Mesendoderm (in vitro differentiated cells): Measurements from ENCODE around the gene MTMR2.
"Not testable (repeated sequence)": the region's sequence is repeated elsewhere in the genome, so short reads cannot be mapped to it uniquely, and the experiment has no call there.

Experiments
- DNase-seq: peaks from one replicate; pipeline ENCODE4 v3.0.0; 2013
- H2AK5ac ChIP-seq: 2 replicates; pipeline ENCODE4 v1.6.1; 2013; ENCODE audit warnings: low read length, inconsistent platforms
- H2BK120ac ChIP-seq: 2 replicates; pipeline ENCODE4 v1.6.1; 2013; ENCODE audit warnings: low read depth, mild to moderate bottlenecking, low read length, moderate library complexity, mixed read lengths
- H2BK15ac ChIP-seq: replicated peaks from 2 replicates; pipeline ENCODE4 v1.6.1; 2013; ENCODE audit warnings: low read depth, mild to moderate bottlenecking, moderate library complexity
- H2BK5ac ChIP-seq: 2 replicates; pipeline ENCODE4 v1.6.1; 2013; ENCODE audit warnings: low read length, inconsistent platforms
- H3K18ac ChIP-seq: 2 replicates; pipeline ENCODE4 v1.6.1; 2013; ENCODE audit warnings: mild to moderate bottlenecking, low read length, mixed read lengths
- H3K23ac ChIP-seq: one replicate; pipeline ENCODE4 v1.6.1; 2013; ENCODE audit warnings: low read length
- H3K27ac ChIP-seq: 2 replicates; pipeline ENCODE4 v1.5.1; 2013; ENCODE audit warnings: low read depth, mild to moderate bottlenecking, inconsistent platforms, low read length, moderate library complexity
- H3K27me3 ChIP-seq: 2 replicates; pipeline ENCODE4 v1.6.1; 2013; ENCODE audit warnings: low read length, control low read depth, mild to moderate bottlenecking, inconsistent platforms; ENCODE audit not compliant: insufficient read depth, poor library complexity
- H3K36me3 ChIP-seq: 2 replicates; pipeline ENCODE4 v1.6.1; 2013; ENCODE audit warnings: low read length, inconsistent platforms; ENCODE audit not compliant: control insufficient read depth, insufficient read depth
- H3K4ac ChIP-seq: one replicate; pipeline ENCODE4 v1.6.1; 2013; ENCODE audit warnings: low read depth, mild to moderate bottlenecking, low read length, moderate library complexity
- H3K4me1 ChIP-seq: 2 replicates; pipeline ENCODE4 v1.6.1; 2013; ENCODE audit warnings: low read depth, low read length, inconsistent platforms; ENCODE audit not compliant: control insufficient read depth
- H3K4me2 ChIP-seq: 2 replicates; pipeline ENCODE4 v1.6.1; 2013; ENCODE audit warnings: low read length
- H3K4me3 ChIP-seq: 2 replicates; pipeline ENCODE4 v1.5.1; 2013; ENCODE audit warnings: mild to moderate bottlenecking, low read length
- H3K56ac ChIP-seq: one replicate; pipeline ENCODE4 v1.6.1; 2013; ENCODE audit warnings: low read length
- H3K79me1 ChIP-seq: 2 replicates; pipeline ENCODE4 v1.6.1; 2013; ENCODE audit warnings: low read length, inconsistent platforms
- H3K79me2 ChIP-seq: 2 replicates; pipeline ENCODE4 v1.6.1; 2013; ENCODE audit warnings: mild to moderate bottlenecking, low read length; ENCODE audit not compliant: control insufficient read depth, insufficient read depth
- H3K9ac ChIP-seq: 2 replicates; pipeline ENCODE4 v1.6.1; 2013; ENCODE audit warnings: low read length, inconsistent platforms
- H4K5ac ChIP-seq: one replicate; pipeline ENCODE4 v1.6.1; 2013; ENCODE audit warnings: low read length
- H4K8ac ChIP-seq: one replicate; pipeline ENCODE4 v1.6.1; 2013; ENCODE audit warnings: low read depth, mild to moderate bottlenecking, control low read depth, low read length, moderate library complexity
- WGBS: extraction: QIAGEN DNeasy Blood & Tissue Kit; methylation state at CpG from one replicate; pipeline ENCODE4 v1.1.7; 2013; ENCODE audit warnings: low lambda C conversion rate, missing lambda C conversion rate; ENCODE audit not compliant: insufficient coverage; ENCODE audit errors: extremely low coverage; 5-methylcytosine and 5-hydroxymethylcytosine counted together

The MTMR2 gene

DNA sequence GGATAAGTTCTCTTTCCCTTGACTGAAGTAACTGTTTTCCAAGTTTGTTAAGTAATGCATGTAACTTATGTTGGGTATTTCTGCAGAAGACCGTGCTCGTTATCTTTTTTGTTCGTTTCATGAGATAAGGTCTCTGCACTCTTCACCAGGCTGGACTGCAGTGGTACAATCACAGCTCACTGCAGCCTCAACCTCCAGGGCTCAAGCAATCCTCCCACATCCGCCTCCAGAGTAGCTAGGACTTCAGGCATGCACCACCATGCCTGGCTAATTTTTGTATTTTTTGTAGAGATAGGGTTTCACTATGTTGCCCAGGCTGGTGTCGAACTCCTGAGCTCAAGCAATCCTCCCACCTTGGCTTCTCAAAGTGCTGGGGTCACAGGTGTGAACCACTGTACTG is 69.5 kb downstream of the MTMR2 start:
- H3K27me3 ChIP-seq, H3K4ac ChIP-seq, H4K8ac ChIP-seq, H3K79me1 ChIP-seq, H3K9ac ChIP-seq, H3K4me1 ChIP-seq, H3K79me2 ChIP-seq, H2BK5ac ChIP-seq, H3K18ac ChIP-seq, H2BK15ac ChIP-seq, H3K56ac ChIP-seq, H2AK5ac ChIP-seq, H4K5ac ChIP-seq, H3K27ac ChIP-seq, H2BK120ac ChIP-seq, H3K4me3 ChIP-seq, DNase-seq, H3K4me2 ChIP-seq, H3K23ac ChIP-seq, H3K36me3 ChIP-seq: not testable (repeated sequence)
- no CpG with 5 or more reads among the region's 5 CpGs for WGBS

DNA sequence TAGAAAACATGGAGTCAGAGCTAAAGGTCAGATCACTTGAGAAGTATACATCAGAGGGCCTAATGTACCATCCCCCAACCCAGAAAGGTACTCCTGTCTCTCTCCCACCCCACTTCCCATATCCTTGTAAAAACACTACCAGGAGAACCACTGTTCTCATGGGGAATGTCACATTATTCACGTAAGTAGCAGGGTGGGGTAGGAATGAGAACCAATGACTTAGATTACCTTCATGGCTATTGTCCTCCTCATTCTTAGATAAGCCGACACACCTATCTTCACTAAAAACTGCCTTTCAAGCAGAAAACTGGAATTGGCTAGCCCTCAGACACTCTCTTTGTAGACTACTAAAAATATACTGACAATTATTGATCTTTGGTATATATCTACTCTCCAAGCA is 70.0 kb downstream of the MTMR2 start:
- H3K79me1 ChIP-seq = no peaks in the 10 kb centered on the region
- H3K79me2 ChIP-seq = no peaks in the 10 kb centered on the region
- H3K9ac ChIP-seq = no peak overlapping the region
- no peak overlapping the region for H3K4ac ChIP-seq
- H2BK5ac ChIP-seq = no peak overlapping the region
- no peak overlapping the region for H3K56ac ChIP-seq
- no peak overlapping the region for H2AK5ac ChIP-seq
- H4K8ac ChIP-seq = no peak overlapping the region
- H3K18ac ChIP-seq = no peak overlapping the region
- no peak overlapping the region for H3K4me2 ChIP-seq
- H3K4me3 ChIP-seq = no peak overlapping the region
- no peaks in the 10 kb centered on the region for H3K27me3 ChIP-seq
- no peaks in the 10 kb centered on the region for H3K4me1 ChIP-seq
- no peak for DNase-seq
- H3K27ac ChIP-seq = no peak overlapping the region
- no peak overlapping the region for H4K5ac ChIP-seq
- no peaks in the 10 kb centered on the region for H3K36me3 ChIP-seq
- no CpG with 5 or more reads among the region's 2 CpGs for WGBS
- no peak overlapping the region for H2BK120ac ChIP-seq
- no peak overlapping the region for H3K23ac ChIP-seq
- H2BK15ac ChIP-seq = no peak overlapping the region

DNA sequence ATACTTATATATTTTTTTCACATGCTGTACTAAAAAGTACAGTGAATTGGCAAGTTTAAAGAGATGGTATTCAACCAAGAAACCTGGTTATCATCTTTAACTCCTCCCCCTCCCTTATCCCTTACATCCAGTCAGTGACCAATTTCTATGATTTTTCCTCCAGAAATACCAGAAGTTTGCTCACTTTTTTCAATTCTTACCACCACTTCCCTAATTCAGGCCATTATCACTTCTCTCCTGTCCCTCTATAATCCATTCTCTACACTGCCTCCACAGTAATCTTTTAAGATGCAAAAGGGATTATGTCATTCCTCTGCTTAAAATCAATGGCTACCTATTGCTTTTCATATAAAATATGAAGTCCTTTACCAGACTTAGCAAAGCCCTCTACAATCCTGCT is 70.8 kb downstream of the MTMR2 start:
- Histone ChIP-seq H2BK120ac (no peak overlapping the region), H3K4me2 (no peak overlapping the region), H2AK5ac (no peak overlapping the region), H3K9ac (no peak overlapping the region), H4K5ac (no peak overlapping the region), H3K79me2 (no peaks in the 10 kb centered on the region), H3K79me1 (no peaks in the 10 kb centered on the region), H3K23ac (no peak overlapping the region), H2BK5ac (no peak overlapping the region), H3K56ac (no peak overlapping the region), H4K8ac (no peak overlapping the region), H3K27me3 (no peaks in the 10 kb centered on the region), H3K4ac (no peak overlapping the region), H2BK15ac (no peak overlapping the region), H3K36me3 (no peaks in the 10 kb centered on the region), H3K4me3 (no peak overlapping the region), H3K27ac (no peak overlapping the region), H3K4me1 (no peaks in the 10 kb centered on the region), H3K18ac (no peak overlapping the region)
- no peak for DNase-seq

DNA sequence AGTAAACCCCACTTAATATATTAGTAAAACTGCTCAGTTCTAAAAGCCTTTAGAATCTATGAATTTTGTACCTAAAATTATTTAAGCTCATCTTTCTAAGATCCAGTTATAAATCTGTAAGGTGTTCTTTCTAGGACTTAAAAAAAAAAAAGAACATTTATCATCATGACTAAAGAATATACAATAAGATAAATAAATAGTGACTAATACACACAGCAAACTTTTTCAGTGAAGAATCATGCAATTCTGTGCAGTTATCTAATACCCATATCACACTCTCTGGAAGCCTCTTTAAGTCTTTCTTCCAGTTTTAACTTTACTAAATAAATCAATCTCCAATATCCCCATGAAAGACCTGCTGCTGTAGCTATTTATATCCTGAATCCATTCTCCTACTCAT is 73.8 kb downstream of the MTMR2 start:
- Histone ChIP-seq H2BK5ac (no peak overlapping the region), H2AK5ac (no peak overlapping the region), H4K8ac (no peak overlapping the region)

DNA sequence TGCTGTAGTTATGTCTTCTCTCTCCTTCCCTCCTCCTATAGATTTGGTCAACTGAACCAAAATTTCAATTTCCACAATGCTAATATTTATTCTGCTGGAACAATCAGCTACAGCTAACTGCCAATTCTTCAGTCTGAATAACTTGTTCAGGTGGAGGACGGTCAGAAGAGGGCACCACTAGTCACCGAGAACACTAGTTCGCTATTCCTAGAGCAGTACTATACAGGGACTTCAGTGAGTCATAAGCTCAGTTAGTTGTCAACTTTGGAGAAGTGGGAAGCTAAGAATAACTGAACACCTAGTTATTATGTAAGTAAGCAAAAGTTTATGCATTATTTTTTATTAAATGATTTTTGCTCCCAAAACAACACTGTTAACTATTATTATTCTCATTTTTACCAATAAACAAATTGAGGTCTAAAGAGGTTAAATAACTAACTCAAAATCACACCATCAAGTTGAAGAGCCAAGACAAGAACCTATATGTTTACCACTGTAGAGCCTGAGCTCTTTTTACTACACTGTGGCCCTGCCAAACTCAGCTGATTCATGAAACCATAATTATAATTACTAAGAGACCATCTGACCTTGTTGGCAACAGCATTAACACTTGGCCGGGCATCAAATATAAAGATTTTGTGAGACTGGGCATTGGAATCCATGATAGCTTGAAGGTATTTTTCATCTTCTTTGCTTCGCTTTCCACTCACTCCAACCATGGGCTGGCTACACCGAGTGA is 74.7 kb downstream of the MTMR2 start:
- no peak overlapping the region for H3K18ac ChIP-seq
- no peak overlapping the region for H3K9ac ChIP-seq
- no peak overlapping the region for H3K4me3 ChIP-seq
- no peak overlapping the region for H2BK120ac ChIP-seq
- H4K8ac ChIP-seq = no peak overlapping the region
- H4K5ac ChIP-seq = no peak overlapping the region
- no peak overlapping the region for H3K56ac ChIP-seq
- no peaks in the 10 kb centered on the region for H3K4me1 ChIP-seq
- H3K4ac ChIP-seq = no peak overlapping the region
- H3K4me2 ChIP-seq = no peak overlapping the region
- no peak overlapping the region for H3K23ac ChIP-seq
- H2BK15ac ChIP-seq = no peak overlapping the region
- H3K36me3 ChIP-seq = no peaks in the 10 kb centered on the region
- no peaks in the 10 kb centered on the region for H3K79me1 ChIP-seq
- peak; percentile 65 for DNase-seq
- WGBS = no CpG with 5 or more reads among the region's 6 CpGs
- no peaks in the 10 kb centered on the region for H3K79me2 ChIP-seq
- H2AK5ac ChIP-seq = no peak overlapping the region
- H3K27me3 ChIP-seq = no peaks in the 10 kb centered on the region
- H3K27ac ChIP-seq = no peak overlapping the region
- H2BK5ac ChIP-seq = no peak overlapping the region

More for the DNA sequence above, 73.8 kb downstream of the MTMR2 start:
- no peak overlapping the region for H2BK15ac ChIP-seq
- no peak overlapping the region for H2BK120ac ChIP-seq
- H3K56ac ChIP-seq = no peak overlapping the region
- H3K4me1 ChIP-seq = no peaks in the 10 kb centered on the region
- H3K23ac ChIP-seq = no peak overlapping the region
- H3K18ac ChIP-seq = no peak overlapping the region
- no peaks in the 10 kb centered on the region for H3K36me3 ChIP-seq
- H3K4ac ChIP-seq = no peak overlapping the region
- H3K4me2 ChIP-seq = no peak overlapping the region
- no peak overlapping the region for H3K9ac ChIP-seq
- H3K27ac ChIP-seq = no peak overlapping the region
- no peaks in the 10 kb centered on the region for H3K79me2 ChIP-seq
- no peak for DNase-seq
- H3K27me3 ChIP-seq = no peaks in the 10 kb centered on the region
- H3K79me1 ChIP-seq = no peaks in the 10 kb centered on the region
- no peak overlapping the region for H3K4me3 ChIP-seq
- H4K5ac ChIP-seq = no peak overlapping the region

DNA sequence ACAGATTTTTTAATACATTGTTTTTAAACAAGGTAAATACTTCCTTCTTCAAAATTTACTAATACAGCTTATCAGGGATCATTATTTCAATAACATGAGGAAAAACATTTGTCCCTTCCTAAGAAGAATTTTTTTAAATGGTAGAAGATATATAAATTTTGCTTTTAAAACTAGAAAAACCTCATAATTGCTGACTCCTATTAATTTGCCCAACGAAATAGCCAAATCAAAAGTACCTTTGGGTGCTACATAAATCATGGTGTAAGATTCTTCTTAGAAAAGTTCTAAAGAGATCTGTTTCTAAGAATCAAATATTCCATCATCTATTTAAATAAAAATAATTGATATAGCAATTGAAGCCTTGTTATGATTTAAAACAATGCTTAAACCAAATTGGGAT is 78.7 kb downstream of the MTMR2 start:
- Histone ChIP-seq H2BK5ac (no peak overlapping the region), H3K56ac (no peak overlapping the region), H3K4me3 (no peak overlapping the region), H3K4me2 (no peak overlapping the region), H4K5ac (no peak overlapping the region), H3K27me3 (no peaks in the 10 kb centered on the region), H3K27ac (no peak overlapping the region), H3K23ac (no peak overlapping the region), H3K4me1 (no peaks in the 10 kb centered on the region), H2BK120ac (no peak overlapping the region), H3K36me3 (no peaks in the 10 kb centered on the region), H3K79me1 (no peaks in the 10 kb centered on the region), H2BK15ac (no peak overlapping the region), H3K79me2 (no peaks in the 10 kb centered on the region), H3K9ac (no peak overlapping the region), H3K4ac (no peak overlapping the region), H2AK5ac (no peak overlapping the region), H3K18ac (no peak overlapping the region), H4K8ac (no peak overlapping the region)
- no peak for DNase-seq
- whole genome bisulfite sequencing = no CpG with 5 or more reads among the region's 1 CpG
